Prostate gland (tissue), 2 donors: ENCODE measurements around the gene POU3F4. TPM values are rescaled to one million over a fixed set of nuclear protein-coding genes. Genes with fewer than 3 reads are reported as not detected.

Source experiments
- DNase-seq: peaks from one replicate; pipeline ENCODE4 v3.0.0-alpha.2; 2019; ENCODE audit warnings: low spot score
- H3K27ac ChIP-seq, 2 donors: fragments of 200-600 bp; sonication (generic); 2 replicates each; pipeline ENCODE4 v1.5.1; 2017 to 2019
- H3K27me3 ChIP-seq: fragments of 200-600 bp; sonication (generic); replicated peaks from 2 replicates; pipeline ENCODE4 v1.5.1; 2019; ENCODE audit not compliant: insufficient read depth
- H3K36me3 ChIP-seq, 2 donors: fragments of 200-600 bp; sonication (generic); 1 replicate in 1 of 2; 2 replicates in 1 of 2; pipeline versions ENCODE4 v1.5.1 to v1.8.1; 2017 to 2019
- H3K4me1 ChIP-seq: fragments of 200-600 bp; sonication (generic); replicated peaks from 2 replicates; pipeline ENCODE4 v1.5.1; 2019
- H3K4me3 ChIP-seq, 2 donors: fragments of 200-600 bp; sonication (generic); 2 replicates each; pipeline ENCODE4 v1.5.1; 2017 to 2019
- H3K9me3 ChIP-seq: fragments of 200-600 bp; sonication (generic); 2 replicates; pipeline ENCODE4 v1.5.1; 2017
- CTCF ChIP-seq, 4 experiments: fragments of 200-600 bp in 2 of 4; fragments of 450-650 bp in 2 of 4; sonication (generic) in 2 of 4; IDR thresholded peaks; 1 replicate in 3 of 4; 2 replicates in 1 of 4; pipeline ENCODE4 v1.5.1; 2016 to 2019; ENCODE audit warnings: antibody characterized with exemption in 4 of 4, mild to moderate bottlenecking in 2 of 4, moderate library complexity in 2 of 4
- POLR2A ChIP-seq: fragments of 450-650 bp; IDR thresholded peaks from one replicate; pipeline ENCODE4 v1.6.1; 2016; ENCODE audit warnings: antibody characterized with exemption, mild to moderate bottlenecking
- POLR2AphosphoS5 ChIP-seq: sonication (generic); formaldehyde crosslinking; IDR thresholded peaks from one replicate; pipeline ENCODE4 v1.6.1; 2017; ENCODE audit warnings: antibody characterized with exemption
- WGBS: methylation state at CpG from one replicate; pipeline ENCODE4 v1.1.5; 2018; 5-methylcytosine and 5-hydroxymethylcytosine counted together
- intact Hi-C: fragments of 100-400 bp; cut with DNase I; formaldehyde crosslinking; loops from one replicate; pipeline ENCODE4 v1.14.2; 2022
- total RNA-seq, 2 donors: library from RNA; depleted of rRNA; stranded (reverse); fragments of >200 nt; gene quantifications; one replicate each; pipeline ENCODE4 v1.1.0, GENCODE V29; 2016

POU3F4 gene
- total RNA-seq, 2 donors from 2014 or later, result not detected

GRCh38 chrX:83504721-83505479 is 3.2 kb upstream of the POU3F4 start:
- TF ChIP-seq POLR2AphosphoS5, result no peak
- no peak for TF ChIP-seq CTCF (IDR thresholded peaks at IDR 0.05)
- no peak for TF ChIP-seq POLR2A
- Histone ChIP-seq H3K9me3 (no peaks in the 10 kb centered on the region), H3K4me3 (no peak overlapping the region), H3K4me1 (no peaks in the 10 kb centered on the region), H3K36me3 (no peaks in the 10 kb centered on the region), H3K27ac (no peak overlapping the region), H3K27me3 (no peaks in the 10 kb centered on the region)
- WGBS, result 3% methylated on average over 11 of the region's 11 CpGs
- intact Hi-C loops, result no loop called here
- no peak for DNase-seq

GRCh38 chrX:83508526-83509253 is 600 bp downstream of the POU3F4 start:
- intact Hi-C loops, result no loop called here
- Histone ChIP-seq H3K9me3 (no peaks in the 10 kb centered on the region), H3K27me3 (no peaks in the 10 kb centered on the region), H3K4me3 (no peak overlapping the region), H3K27ac (no peak overlapping the region), H3K36me3 (no peaks in the 10 kb centered on the region), H3K4me1 (no peaks in the 10 kb centered on the region)
- TF ChIP-seq POLR2A (no peak), POLR2AphosphoS5 (no peak), CTCF (IDR thresholded peaks at IDR 0.05) (no peak)
- 4% methylated on average over 28 of the region's 50 CpGs for whole genome bisulfite sequencing
- DNase-seq, result no peak

GRCh38 chrX:83509254-83509801 is 1.2 kb downstream of the POU3F4 start:
- 9% methylated on average over 16 of the region's 16 CpGs for WGBS
- no peak for DNase-seq
- H3K9me3 ChIP-seq, result no peaks in the 10 kb centered on the region
- no peaks in the 10 kb centered on the region for H3K36me3 ChIP-seq
- no peaks in the 10 kb centered on the region for H3K27me3 ChIP-seq
- intact Hi-C loops, result no loop called here
- no peak overlapping the region for H3K27ac ChIP-seq
- H3K4me3 ChIP-seq, result no peak overlapping the region
- H3K4me1 ChIP-seq, result no peaks in the 10 kb centered on the region
- TF ChIP-seq POLR2A, result no peak
- no peak for TF ChIP-seq POLR2AphosphoS5
- no peak for TF ChIP-seq CTCF (IDR thresholded peaks at IDR 0.05)

- TF ChIP-seq POLR2A, result no peak
- no peak for TF ChIP-seq CTCF (IDR thresholded peaks at IDR 0.05)
- TF ChIP-seq POLR2AphosphoS5, result no peak
- intact Hi-C loops, result no loop called here
- Histone ChIP-seq H3K4me3 (no peak overlapping the region), H3K27me3 (no peaks in the 10 kb centered on the region), H3K4me1 (no peaks in the 10 kb centered on the region), H3K27ac (no peak overlapping the region), H3K36me3 (no peaks in the 10 kb centered on the region), H3K9me3 (no peaks in the 10 kb centered on the region)
- 5% methylated on average over 25 of the region's 36 CpGs for WGBS
- no peak for DNase-seq
Observed at GRCh38 chrX:83510510-83511062, 2.5 kb downstream of the POU3F4 start.
